GM21390 (cell line): ENCODE results near the gene MLC1.
"Not testable (repeated sequence)": the region's sequence is repeated elsewhere in the genome, so short reads cannot be mapped to it uniquely, and the experiment has no call there.

Source experiments
- ATAC-seq: cut with Tn5 transposase; IDR thresholded peaks from one replicate; pipeline ENCODE4 v1.9.1; 2021; ENCODE audit not compliant: unreplicated experiment

The MLC1 gene

DNA sequence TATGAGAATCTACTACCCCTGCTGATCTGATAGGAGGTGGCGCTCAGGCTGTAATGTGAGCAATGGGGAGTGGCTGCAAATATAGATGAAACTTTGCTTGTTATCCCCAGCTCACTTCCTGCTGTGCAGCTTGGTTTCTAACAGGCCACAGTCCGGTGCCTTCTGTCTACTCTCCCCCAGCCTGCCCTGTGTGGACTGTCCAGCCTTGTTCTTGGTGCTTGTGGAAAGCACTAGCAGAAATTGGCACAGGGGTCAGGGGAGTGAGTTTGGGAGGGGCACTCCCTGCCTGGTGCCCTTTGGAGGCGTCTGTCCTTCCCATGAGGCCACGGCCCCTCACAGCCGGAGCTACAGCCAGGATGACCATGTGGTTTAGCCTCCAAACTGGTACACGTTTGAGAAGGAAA, 18.9 kb upstream of the MLC1 start:
- no peak for ATAC-seq

DNA sequence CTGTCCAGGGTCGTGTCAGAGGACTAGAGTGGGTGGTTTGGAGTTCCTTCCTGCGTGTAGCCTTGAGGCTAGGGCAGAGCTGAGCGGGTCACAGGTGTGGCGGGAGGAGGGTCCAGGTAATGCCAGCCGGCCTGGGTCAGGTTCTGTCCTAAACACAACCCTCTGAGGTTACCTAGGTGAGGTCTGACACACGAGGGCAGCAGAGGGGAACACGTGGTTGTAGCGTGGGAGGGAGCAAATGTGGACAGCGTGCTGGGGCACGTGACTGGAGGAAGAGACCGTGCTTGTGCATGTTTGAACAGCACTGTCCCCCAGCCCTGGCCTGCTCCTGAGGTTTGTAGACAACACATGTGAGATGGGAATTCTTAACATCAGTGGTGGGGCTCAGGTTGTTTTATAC, 17.7 kb upstream of the MLC1 start:
- ATAC-seq: no peak

DNA sequence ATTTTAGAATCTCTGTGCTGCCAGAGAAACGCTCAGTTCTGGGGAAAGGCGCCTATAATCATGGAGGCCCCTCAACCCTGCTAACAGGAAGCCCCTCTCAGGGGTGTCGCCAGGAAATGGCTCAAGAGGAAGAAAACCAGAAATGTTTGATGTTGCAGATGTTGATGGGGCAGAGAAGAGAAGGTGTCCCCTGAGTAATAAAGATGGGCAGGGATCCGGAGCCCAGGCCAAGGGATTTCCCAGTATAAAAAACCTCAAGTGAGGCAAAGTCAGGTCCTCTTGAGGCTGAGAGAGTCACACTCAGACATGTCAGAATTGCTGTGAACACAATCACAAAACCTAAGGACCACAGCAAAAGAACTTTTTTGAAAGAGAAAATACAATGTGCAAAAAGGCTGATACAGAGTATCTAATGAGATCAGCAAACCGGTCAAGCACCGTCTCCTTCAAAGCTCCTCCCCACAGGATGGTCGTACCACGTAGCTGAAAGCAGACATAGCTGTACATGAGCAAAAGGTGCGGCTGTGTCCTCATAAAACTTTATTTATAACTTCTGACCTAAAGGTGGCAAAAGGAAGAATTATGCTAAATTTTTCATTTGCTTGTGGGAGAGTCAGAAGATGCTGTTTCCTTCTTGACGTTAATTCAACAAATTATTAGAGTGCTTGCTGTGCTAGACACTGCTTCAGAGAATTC, 16.8 kb upstream of the MLC1 start:
- ATAC-seq: no peak

DNA sequence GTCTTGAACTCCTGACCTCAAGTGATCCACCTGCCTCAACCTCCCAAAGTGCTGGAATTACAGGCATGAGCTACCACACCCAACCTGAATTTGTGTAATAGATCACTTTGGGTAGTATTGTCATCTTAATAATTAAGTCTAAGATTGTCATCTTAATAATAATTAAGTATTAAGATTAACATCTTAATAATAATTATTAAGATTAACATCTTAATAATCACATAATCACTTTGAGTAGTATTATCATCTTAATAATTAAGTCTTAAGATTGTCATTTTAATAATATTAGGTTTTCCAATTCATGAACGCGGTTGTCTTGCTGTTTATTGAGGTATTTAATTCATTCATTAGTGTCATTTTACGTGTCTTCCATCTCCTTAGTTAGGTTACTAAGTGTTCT, 12.8 kb upstream of the MLC1 start:
- no peak for ATAC-seq

DNA sequence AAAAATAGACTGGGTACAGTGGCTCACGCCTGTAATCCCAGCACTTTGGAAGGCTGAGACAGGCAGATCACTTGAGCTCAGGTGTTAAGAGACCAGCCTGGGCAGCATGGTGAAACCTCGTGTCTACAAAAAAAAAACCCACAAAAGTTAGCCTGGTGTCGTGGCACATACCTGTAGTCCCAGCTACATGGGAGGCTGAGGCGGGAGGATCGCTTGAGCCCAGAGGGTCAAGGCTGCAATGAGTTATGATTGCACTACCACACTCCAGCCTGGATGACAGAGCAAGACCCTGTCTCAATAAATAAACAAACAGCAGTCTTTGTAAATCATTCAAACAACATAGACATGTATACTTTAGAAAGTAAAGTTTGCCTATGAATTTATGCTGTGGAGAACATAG, 7.1 kb upstream of the MLC1 start:
- no peak for ATAC-seq

DNA sequence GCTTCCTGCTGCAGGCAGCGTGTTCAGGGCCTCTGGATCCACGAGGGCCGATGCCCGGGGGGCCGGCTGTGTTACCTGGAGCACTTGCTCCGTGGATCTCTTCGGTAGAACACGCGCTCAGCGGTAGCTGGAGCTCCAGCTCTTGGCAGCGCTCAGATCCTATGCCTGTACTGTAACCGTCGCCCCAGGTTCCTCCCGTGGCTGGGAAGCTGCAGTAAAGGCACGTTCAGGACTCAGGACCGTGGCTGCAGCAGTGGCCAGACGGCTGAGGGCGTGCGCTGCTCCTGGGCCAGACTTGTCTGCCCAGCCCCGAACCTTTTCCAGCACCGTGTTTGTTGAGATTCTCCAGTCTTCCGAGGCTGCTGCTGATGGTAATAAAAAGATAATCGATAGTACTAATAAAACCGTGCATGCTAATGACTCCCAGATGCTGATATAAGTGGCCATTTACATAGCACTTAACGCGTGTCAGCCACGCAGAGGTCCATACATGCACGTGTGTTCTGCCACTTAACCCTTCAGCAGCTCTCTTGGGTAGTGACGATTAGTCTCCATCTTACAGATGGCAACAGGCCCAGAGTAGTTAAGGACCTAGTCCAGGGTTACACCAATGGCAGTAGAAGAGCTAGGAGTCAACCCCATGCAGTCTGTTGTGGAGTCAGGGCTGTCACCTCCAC, 6.0 kb upstream of the MLC1 start:
- ATAC-seq: no peak

DNA sequence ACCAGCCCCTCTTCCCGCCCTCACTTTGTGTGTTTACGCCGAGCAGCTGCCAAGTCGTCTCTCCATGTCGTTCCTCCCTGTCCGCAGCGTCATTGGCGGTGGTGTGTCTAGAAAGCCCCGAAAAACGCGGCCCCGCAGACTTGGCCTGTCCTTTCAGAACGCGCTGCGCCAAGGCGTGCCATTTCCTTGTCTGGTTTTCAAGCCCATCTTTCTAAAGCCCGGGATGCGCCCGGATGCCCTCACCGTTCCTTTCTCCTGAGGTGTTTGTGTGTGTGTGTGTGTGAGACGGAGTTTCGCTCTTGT, 5.1 kb upstream of the MLC1 start:
- no peak for ATAC-seq

DNA sequence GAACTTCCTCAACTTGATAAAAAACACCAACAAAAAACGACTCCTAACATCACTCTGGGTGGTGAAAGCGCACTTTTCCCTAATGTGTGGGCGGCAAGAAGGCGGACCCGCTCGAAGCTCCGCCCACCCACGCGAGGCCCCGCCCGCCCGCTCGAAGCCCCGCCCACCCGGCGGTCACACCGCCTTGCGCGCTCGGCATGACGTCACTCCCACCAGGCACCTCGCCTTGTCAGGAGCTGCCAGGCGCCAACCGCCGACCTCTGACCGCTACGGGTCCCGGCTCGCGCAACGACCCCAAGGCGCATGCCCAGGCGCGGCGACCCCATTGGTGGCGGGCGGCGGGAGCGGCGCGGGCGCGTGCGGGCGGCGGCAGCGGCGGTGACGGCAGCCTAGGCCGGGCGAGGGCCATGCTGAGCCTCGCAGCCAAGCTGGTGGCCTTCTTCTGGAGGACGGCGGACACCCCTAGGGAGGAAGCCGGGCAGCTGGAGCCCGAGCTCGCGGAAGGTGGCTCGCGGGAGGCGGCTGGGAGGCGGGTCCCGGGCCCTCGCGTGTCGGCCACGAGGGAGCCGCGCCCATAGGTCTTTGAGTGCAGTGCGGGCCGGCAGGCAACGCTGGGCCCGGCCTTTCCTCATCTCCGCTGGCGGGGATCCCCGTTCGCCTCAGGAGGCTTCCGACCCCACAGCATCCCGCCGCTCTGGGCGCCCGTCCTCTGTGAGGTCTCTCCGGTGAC, 4.6 kb upstream of the MLC1 start, which contains the start of gene MOV10L1:
Gene MOV10L1 (plus strand): TSS at position 325 of the 730 bp plus-strand sequence. CDS start 83 bp downstream, at position 408.
- ATAC-seq: no peak

DNA sequence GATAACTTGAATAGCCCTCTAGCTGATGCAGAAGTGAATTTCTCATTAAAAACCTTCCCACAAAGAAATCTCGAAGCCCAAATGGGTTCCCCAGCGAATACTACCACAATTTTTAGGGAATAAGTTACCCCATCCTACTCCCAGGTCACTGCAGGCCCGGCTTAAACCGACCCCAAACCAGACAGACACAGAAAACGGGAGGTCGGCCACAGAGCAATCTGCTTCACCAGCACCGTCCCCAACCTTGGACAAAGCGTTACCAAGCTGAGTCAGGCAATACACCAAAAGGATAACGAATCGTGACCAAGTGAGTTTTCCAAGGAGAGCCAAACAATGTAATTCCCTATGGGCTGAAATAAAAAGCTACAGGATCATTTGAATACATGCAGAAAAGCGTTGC, 4.0 kb upstream of the MLC1 start:
- no peak for ATAC-seq

DNA sequence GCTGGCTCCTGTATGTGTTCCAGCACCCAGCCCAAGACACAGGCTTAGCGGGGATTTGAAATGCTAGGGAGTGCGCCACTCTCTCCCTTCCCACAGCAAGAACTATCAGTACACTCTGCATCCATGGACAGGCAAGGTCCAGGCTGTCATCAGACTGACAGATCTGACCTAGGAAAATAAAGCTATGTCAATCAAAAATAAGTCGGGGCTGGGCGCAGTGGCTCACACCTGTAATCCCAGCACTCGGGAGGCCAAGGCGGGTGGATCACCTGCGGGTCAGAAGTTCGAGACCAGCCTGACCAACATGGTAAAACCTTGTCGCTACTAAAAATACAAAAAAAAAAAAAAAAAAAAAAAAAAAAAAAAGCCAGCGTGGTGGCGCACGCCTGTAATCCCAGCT, 2.9 kb upstream of the MLC1 start:
- ATAC-seq: no peak

DNA sequence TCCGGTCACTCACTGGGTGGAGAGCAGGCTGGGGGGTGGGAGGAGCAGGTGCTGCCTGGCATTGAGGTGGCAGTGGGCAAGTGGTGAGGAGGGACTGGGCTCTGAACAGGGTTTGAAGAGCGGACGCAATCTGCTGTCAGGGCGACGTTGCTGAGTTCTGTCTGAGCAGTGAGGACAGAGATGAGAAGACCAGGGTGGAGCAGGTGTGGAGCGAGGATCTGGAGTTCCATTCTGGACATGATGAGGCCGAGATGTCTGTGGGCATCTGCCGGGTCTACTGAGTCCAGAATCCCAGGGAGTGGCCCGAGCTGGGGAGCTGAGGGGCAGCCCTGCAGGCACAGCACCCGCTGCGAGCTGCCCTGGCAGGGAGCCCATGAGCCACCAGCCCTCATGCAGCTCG, 2.4 kb upstream of the MLC1 start:
- ATAC-seq: no peak

DNA sequence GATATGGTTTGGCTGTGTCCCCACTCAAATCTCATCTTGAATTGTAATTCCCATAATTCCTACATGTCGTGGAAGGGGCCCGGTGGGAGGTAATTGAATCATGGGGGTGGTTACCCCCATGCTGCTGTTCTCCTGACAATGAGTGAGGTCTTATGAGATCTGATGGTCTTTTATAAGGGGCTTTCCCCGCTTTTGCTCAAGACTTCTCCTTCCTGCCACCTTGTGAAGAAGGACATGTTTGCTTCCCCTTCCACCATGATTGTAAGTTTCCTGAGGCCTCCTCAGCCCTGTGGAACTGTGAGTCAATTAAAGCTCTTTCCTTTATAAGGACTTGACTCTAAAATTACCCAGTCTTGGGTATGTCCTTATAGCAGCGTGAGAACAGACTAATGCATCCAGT, 1.7 kb upstream of the MLC1 start:
- not testable (repeated sequence) for ATAC-seq

DNA sequence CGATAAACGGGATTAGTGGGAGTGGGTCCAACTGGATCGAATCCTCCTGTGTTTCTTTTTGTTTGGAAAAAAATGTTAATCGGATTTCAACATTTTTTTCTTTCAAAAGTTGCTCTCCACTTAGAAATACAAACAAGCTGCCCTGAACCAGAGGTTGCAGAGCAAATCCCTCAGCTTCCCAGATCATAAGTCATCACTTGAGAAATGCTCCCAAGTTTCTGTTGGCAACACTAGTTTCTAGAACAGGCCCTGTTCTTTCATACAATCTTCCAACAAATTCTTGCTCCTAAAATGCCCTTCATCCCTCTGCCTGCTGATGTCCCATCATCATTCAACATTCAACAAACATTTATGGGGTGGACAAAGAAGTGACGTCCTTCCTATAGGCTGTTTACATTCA, 1.3 kb upstream of the MLC1 start:
- ATAC-seq: no peak

DNA sequence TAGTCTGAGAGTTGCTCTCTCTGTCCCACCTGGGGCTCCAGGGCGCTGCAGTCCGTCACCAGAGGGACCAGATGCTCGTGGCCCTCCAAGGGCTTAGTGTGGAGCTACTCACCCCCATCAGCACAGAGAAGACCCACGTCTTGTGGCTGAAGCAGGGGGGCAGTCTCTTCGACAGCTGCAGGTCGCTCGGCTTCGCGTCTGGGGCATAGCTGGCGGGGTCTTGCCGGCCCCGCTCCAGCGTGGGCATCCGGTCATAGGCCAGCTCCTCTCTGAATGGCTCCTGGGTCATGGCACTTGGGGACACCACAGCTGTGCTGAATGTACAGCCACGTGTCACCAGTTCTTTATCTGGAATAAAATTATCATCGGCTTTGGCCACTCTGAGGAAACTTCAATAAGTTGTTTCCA, 608 bp downstream of the MLC1 start:
- ATAC-seq: no peak

DNA sequence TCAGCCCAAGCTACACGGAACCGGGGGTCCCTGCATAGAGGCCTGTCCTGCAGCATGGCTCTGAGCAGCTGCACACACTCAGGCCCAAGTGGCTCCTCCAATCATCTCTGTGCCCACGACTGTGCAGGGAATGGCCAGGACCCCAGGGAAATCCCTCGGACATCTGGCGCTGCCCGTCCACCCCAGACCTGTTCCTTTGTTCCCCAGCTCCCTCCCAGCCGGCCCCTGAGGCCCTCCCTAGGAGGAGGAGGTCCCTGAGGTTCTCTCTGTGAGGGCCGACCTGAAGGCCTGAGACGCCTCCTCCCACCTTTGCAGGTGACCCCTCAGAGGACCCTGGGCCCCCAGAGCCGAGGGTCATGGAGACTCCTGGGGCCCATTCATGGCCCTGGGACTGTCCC, 1.1 kb downstream of the MLC1 start:
- no peak for ATAC-seq

DNA sequence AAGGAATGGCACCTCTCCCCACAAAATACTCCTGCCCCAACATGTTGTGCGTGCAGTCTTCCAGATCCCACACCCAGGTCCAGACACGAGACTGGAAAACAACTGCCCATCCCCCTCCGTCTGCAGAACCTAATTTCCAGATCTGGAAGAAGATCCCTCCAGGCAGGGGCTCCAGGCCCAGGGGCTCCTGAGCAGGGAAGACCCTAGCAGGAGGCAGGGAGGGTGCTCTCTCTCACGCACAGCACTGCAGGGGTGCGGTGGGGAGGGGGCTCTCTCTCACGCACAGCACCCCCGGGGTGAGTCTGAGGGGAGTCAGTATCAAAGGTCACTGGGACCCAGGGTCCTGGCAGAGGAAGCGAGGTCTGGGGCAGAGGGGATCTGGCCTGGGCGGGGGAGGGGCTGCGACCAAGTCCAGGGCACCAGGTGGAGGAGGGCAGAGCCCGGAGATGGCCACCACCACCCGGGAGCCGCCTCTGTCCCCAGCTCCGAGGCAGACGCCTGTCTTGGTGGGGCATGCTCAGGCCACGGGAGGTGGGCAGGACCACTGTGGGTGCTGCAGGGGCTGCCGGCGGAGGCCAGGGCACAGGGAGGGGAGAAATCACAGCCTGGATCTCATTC, 1.7 kb downstream of the MLC1 start:
- no peak for ATAC-seq

DNA sequence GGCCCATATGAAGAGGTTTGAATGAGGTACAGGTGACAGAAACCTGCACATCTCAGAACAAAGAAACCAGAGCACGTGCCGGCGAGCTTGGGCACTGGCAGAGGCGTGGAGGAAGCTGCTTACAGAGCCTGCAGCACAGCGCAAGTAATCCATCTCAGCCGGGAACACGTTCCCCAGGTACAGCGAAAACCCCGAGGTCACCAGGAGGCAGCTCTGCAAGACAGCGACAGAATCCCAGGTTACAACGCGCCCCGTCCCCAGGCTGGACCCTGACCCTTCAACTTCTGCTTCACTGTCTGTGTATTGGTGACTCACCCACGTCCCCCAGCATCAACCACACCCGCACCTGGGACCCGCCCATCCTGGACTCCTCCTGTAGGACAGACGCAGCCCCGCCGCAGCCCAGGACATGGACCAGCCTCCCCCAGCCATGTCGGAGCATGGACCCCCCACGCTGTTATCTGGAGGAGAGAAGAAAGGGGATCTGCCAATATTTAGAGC, 2.2 kb downstream of the MLC1 start:
- no peak for ATAC-seq

DNA sequence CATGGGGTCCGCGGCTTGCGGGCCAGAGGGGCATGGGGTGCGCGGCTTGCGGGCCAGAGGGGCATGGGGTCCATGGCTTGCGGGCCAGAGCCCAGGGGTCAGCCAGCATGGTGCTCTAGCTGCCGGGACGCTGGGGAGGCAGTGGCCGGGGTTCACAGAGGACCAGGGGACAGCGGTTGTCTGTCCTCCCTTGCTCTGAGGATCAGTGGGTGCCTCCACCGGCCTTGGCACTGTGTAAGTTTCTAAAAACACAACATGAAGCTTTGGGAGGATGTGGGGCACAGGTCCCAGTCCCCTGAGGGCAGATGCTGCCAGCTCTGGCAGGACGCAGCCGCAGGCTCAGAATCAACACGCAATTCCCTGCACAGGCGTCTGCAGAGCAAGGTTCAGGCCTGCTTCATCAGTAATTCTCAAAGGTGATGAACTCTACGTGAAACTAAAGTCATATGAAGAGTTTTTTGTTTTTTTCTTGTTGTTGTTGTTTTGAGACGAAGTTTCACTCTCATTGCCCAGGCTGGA, 3.0 kb downstream of the MLC1 start:
- no peak for ATAC-seq

DNA sequence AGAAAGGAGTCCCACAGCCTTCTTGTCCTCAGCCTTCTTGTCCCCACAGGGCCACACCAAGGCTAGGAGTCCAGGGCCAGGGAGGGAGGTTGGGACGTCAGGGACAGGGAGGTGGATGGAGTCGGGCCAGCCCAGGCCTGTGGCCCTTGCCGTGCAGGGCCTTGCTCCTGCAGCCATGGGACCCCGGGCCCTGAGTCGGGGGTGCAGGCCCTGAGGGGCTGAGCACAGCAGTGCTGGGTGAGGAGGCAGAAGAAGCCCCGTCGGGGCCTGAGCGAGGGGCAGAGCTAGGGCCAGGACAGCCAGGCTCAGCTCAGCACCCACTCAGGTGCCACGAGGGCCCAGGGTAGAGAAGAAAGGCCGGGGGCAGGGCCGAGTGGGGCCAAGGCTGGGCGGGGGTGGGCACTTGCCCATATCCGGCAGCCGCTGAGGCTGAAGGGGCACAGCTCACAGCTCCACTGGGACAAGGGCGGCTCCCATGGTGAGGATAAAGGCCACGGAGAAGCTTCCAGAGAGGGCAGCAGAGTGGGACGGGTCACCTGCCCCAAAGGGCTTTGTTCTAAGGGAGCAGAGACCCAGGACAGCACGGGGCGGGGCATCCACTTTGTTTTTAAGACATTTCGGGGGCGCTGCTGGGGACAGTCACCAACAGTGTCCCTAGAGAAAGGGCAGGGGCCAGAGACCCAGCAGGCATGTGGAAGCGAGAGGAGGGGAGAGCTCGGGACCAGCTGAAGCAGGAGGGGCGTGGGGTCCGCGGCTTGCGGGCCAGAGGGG, 3.6 kb downstream of the MLC1 start:
- ATAC-seq: no peak

DNA sequence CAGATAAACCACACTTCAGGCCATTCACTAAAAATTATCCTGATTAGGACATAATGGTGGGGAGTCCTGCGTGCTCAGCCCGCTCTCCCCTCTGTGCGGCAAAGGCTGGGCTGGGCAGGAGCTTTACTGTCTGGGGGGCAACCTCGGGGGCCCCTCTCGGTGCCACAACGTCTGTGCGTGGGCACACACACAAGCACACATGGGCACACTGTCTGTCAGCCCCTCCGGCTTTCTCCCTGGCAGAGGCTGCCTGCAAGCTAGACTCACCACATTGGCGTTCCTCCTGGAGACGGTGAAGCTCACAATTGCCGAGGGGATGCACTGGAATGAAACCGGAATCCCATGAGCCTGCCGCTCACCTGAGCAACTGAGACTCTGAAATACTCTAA, 5.2 kb downstream of the MLC1 start:
- no peak for ATAC-seq

DNA sequence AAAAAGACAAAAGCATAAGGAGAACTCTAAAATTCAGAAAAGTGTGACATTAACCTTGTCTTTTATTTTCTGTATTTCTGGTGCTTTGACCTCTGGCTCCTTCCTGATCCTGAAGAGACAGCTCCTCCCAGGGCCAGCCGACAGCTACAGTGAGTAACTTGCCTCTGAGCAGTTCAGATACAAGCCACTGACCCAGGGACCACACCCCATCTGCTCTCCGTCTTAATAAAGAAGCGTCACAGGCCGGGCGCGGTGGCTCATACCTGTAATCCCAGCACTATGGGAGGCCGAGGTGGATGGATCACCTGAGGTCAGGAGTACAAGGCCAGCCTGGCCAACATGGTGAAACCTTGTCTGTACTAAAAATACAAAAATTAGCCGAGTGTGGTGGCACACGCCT, 6.5 kb downstream of the MLC1 start:
- no peak for ATAC-seq
